ENCODE results near the gene GNG2.

GNG2 gene

GRCh38 chr14:51895375-51895774 lies 35.0 kb downstream of the GNG2 start:
- DNase-seq = no peak

- DNase-seq = no peak
Measured at GRCh38 chr14:51897791-51898355, 37.5 kb downstream of the GNG2 start.

- peak; percentile 51 for DNase-seq
Measured at GRCh38 chr14:51901475-51902024, 41.1 kb downstream of the GNG2 start.

GRCh38 chr14:51905656-51906121 lies 45.3 kb downstream of the GNG2 start:
- peak; percentile 83 for DNase-seq

GRCh38 chr14:51908086-51908485 lies 47.7 kb downstream of the GNG2 start:
- no peak for DNase-seq

GRCh38 chr14:51912112-51912786 lies 51.8 kb downstream of the GNG2 start:
- DNase-seq = no peak

GRCh38 chr14:51914310-51914709 lies 53.9 kb downstream of the GNG2 start:
- no peak for DNase-seq

GRCh38 chr14:51917193-51917592 lies 56.8 kb downstream of the GNG2 start:
- no peak for DNase-seq

- DNase-seq = no peak
Measured at GRCh38 chr14:51921026-51921425, 60.6 kb downstream of the GNG2 start.

GRCh38 chr14:51922624-51923023 lies 62.2 kb downstream of the GNG2 start:
- no peak for DNase-seq

- no peak for DNase-seq
Measured at GRCh38 chr14:51924600-51924999, 64.2 kb downstream of the GNG2 start.

- DNase-seq = no peak
Measured at GRCh38 chr14:51925980-51926379, 65.6 kb downstream of the GNG2 start.

GRCh38 chr14:51926449-51926848 lies 66.0 kb downstream of the GNG2 start:
- DNase-seq = no peak

- no peak for DNase-seq
Measured at GRCh38 chr14:51928568-51928967, 68.2 kb downstream of the GNG2 start.

- no peak for DNase-seq
Measured at GRCh38 chr14:51929166-51929565, 68.8 kb downstream of the GNG2 start.

- DNase-seq = no peak
Measured at GRCh38 chr14:51929910-51930682, 69.7 kb downstream of the GNG2 start.

- DNase-seq = no peak
Measured at GRCh38 chr14:51931308-51931707, 70.9 kb downstream of the GNG2 start.

GRCh38 chr14:51933191-51933590 lies 72.8 kb downstream of the GNG2 start:
- no peak for DNase-seq

GRCh38 chr14:51938137-51938536 lies 77.7 kb downstream of the GNG2 start:
- no peak for DNase-seq

GRCh38 chr14:51938821-51939220 lies 78.4 kb downstream of the GNG2 start:
- DNase-seq = no peak

- DNase-seq = no peak
Measured at GRCh38 chr14:51939226-51939625, 78.8 kb downstream of the GNG2 start.

GRCh38 chr14:51939755-51940301 lies 79.4 kb downstream of the GNG2 start:
- DNase-seq = no peak

GRCh38 chr14:51942971-51943370 lies 82.6 kb downstream of the GNG2 start:
- no peak for DNase-seq

Data from CD4-positive, alpha-beta T cell treated with Interleukin-17A for 1 hour (primary cell).